OCI-LY1 (cell line): ENCODE results near the gene CEBPZOS.

Experiments used
- CTCF ChIP-seq: fragments of 200-600 bp; sonication (generic), shearing (Covaris generic); IDR thresholded peaks from 2 replicates; pipeline ENCODE4 v1.5.1; 2017; ENCODE audit warnings: mild to moderate bottlenecking, antibody characterized with exemption, low read length, moderate library complexity, mixed read lengths
- EZH2 ChIP-seq: fragments of 200-600 bp; sonication (generic), shearing (Covaris generic); IDR thresholded peaks from 2 replicates; pipeline ENCODE4 v1.8.0; 2017; ENCODE audit warnings: borderline replicate concordance, mixed run types, mild to moderate bottlenecking, antibody characterized with exemption, low read length, moderate library complexity, mixed read lengths

DNA sequence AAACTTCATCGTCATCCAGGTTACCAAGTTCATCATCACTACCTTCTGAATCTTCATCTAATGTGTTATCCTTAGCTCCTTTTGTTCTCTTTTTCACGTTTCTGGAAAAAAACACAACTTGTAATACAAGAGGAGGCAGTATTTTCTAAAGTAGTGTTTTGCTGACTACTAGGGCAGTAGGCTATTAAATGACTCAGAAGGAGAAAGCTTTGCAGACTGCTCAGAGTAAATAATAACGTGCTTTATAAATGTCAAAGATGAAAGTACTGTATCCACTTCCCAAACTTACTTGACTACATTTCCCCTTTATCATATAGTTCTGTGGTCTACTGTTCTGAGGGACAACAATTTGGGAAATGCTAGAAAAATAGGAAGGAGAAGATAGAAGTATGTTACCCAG, 15.6 kb downstream of the CEBPZOS start:
- TF ChIP-seq CTCF (no peak), EZH2 (no peak)
